Non-pigmented ciliary epithelial cell (primary cell): Measurements from ENCODE around the gene PNMA1.
A peak's percentile ranks its signal among the peaks of the same experiment; 100 is the strongest.
"Not testable (repeated sequence)": the region's sequence is repeated elsewhere in the genome, so short reads cannot be mapped to it uniquely, and the experiment has no call there.

ENCODE experiments used
- DNase-seq: peaks from one replicate; pipeline ENCODE4 v3.0.0-alpha.2; 2010; ENCODE audit warnings: low read depth

PNMA1 gene

GRCh38 chr14:73715707-73716106, 1.5 kb upstream of the PNMA1 start:
- DNase-seq, result no peak

GRCh38 chr14:73714656-73715081, 485 bp upstream of the PNMA1 start:
- DNase-seq, result no peak

- DNase-seq, result no peak
Observed at GRCh38 chr14:73713206-73713802, 880 bp downstream of the PNMA1 start.

- no peak for DNase-seq
Observed at GRCh38 chr14:73712540-73713180, 1.5 kb downstream of the PNMA1 start.

GRCh38 chr14:73712071-73712506, 2.1 kb downstream of the PNMA1 start:
- DNase-seq, result no peak

GRCh38 chr14:73710737-73711136, 3.4 kb downstream of the PNMA1 start:
- DNase-seq, result no peak

- no peak for DNase-seq
Observed at GRCh38 chr14:73709904-73710469, 4.2 kb downstream of the PNMA1 start.

GRCh38 chr14:73708076-73708475, 6.1 kb downstream of the PNMA1 start:
- not testable (repeated sequence) for DNase-seq

- DNase-seq, result no peak
Observed at GRCh38 chr14:73700325-73700724, 13.9 kb downstream of the PNMA1 start.

- DNase-seq, result no peak
Observed at GRCh38 chr14:73696466-73697400, 17.5 kb downstream of the PNMA1 start.

GRCh38 chr14:73695997-73696396, 18.2 kb downstream of the PNMA1 start:
- no peak for DNase-seq

- no peak for DNase-seq
Observed at GRCh38 chr14:73695082-73695481, 19.1 kb downstream of the PNMA1 start.

GRCh38 chr14:73694083-73694482, 20.1 kb downstream of the PNMA1 start:
- no peak for DNase-seq

GRCh38 chr14:73686901-73687300, 27.3 kb downstream of the PNMA1 start:
- peak; percentile 40 for DNase-seq

- DNase-seq, result no peak
Observed at GRCh38 chr14:73685328-73685727, 28.9 kb downstream of the PNMA1 start.

- no peak for DNase-seq
Observed at GRCh38 chr14:73684627-73685026, 29.6 kb downstream of the PNMA1 start.

- no peak for DNase-seq
Observed at GRCh38 chr14:73680821-73681220, 33.4 kb downstream of the PNMA1 start.

GRCh38 chr14:73678698-73679097, 35.5 kb downstream of the PNMA1 start:
- no peak for DNase-seq

- DNase-seq, result no peak
Observed at GRCh38 chr14:73674986-73675385, 39.2 kb downstream of the PNMA1 start.

GRCh38 chr14:73667854-73668253, 46.3 kb downstream of the PNMA1 start:
- DNase-seq, result no peak

GRCh38 chr14:73666583-73666982, 47.6 kb downstream of the PNMA1 start:
- DNase-seq, result no peak

GRCh38 chr14:73665130-73665529, 49.1 kb downstream of the PNMA1 start:
- no peak for DNase-seq
